ENCODE measurements around the gene LRRC57. TPM values are rescaled to one million over a fixed set of nuclear protein-coding genes. Genes with fewer than 3 reads are reported as not detected.

Gene LRRC57
- total and polyA plus RNA-seq, 2 donors = 9.6 to 13.8 TPM

DNA sequence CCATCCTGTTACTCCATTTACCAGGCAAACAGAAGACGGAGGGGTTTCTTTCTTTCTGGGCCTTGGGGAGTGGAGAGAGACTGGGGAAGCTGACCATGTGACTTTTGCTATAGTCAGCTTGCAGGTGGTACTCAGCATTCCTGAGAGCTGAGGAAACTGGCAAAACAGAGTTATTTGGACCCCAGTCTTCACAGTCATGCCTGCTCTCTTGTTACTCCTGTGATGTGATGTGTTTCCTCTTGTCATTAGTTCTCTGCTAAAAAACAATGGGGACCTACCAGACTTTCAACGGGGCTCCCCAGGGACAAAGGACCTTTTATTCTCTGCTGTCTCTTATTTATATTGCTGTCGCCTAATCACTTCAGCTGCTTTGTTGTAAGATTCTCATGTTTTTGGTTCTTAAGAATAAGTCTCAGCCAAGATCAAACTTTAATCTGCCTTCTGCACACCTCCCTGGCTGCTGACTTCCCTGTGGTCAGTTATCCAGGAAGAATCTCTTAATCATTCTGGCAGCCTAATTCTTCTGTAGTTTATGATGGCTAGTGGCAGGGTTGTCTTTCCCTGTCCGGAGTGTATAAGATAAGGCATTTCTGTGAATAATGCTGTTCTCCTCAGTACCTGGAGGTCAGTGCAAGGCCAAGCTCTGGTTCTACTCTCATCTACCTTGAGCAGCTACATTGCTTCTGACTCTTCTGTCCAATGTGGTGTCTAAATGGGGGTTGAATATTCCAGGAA, 35.6 kb upstream of the LRRC57 start:
- Histone ChIP-seq H3K27me3 (ENCODE audit: control insufficient read depth in 2 of 2, insufficient read depth in 1 of 2, low read length in 1 of 2) (no peaks in the 10 kb centered on the region), H3K9me3 (ENCODE audit: control insufficient read depth in 2 of 2, insufficient read depth in 1 of 2, low read length in 1 of 2) (no peaks in the 10 kb centered on the region), H3K4me1 (ENCODE audit: control insufficient read depth in 2 of 2, insufficient read depth in 2 of 2, low read length in 2 of 2) (peaks cover 5 to 26% of the 10 kb centered on the region in 2 donors), H3K36me3 (ENCODE audit: control insufficient read depth in 2 of 2, insufficient read depth in 2 of 2, low read length in 1 of 2) (no peaks in the 10 kb centered on the region), H3K4me3 (ENCODE audit: low read length in 2 of 2) (no peak overlapping the region), H3K27ac (ENCODE audit: low read depth in 1 of 2, low read length in 1 of 2) (no peak overlapping the region)
- DNase-seq (ENCODE audit: low read depth in 6 of 9, low spot score in 9 of 9) = no peak
- WGBS = 65% methylated on average over 4 of the region's 4 CpGs

DNA sequence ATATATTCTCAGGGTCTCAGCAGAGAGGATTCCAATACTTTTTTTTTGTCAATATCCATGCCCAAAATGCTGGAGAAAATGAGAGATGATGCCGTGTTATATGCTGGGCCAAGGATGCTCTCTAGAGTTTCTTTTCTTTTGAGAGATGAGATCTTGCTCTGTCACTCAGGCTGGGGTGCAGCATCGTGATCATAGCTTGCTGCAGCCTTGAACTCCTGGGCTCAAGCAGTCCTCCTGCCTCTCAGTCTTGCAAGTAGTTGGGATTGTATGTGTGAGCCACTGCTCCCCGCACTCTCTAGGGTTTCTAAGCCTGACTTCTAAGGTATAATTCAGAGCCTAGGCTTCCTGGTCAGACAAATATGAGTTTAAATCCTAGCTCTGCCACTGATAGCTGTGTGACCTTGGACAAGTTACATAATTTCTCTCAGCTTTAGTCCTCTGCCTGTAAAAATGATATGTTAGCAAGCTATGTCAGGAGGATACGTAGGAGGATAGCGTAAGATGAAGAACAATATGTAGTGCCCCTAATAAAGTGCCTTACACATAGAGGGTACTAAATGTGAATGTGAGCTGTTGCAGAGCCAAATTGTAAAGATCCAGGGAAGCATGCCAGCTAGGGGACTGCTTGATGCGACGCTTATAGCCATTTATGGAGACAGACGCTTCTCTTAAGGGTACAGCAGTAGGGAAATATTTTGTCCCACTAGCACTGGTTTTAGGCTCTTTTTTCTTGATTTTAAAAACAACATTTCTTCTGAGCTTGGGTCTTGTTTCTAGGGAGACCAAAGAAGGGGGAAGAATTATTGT, 34.2 kb upstream of the LRRC57 start:
- no peaks in the 10 kb centered on the region for H3K36me3 ChIP-seq (ENCODE audit: control insufficient read depth in 2 of 2, insufficient read depth in 2 of 2, low read length in 1 of 2)
- no peaks in the 10 kb centered on the region for H3K27me3 ChIP-seq (ENCODE audit: control insufficient read depth in 2 of 2, insufficient read depth in 1 of 2, low read length in 1 of 2)
- H3K9me3 ChIP-seq (ENCODE audit: control insufficient read depth in 2 of 2, insufficient read depth in 1 of 2, low read length in 1 of 2) = no peaks in the 10 kb centered on the region
- no peak overlapping the region for H3K27ac ChIP-seq (ENCODE audit: low read depth in 1 of 2, low read length in 1 of 2)
- no peak for DNase-seq (ENCODE audit: low read depth in 6 of 9, low spot score in 9 of 9)
- WGBS = 96% methylated on average over 8 of the region's 8 CpGs
- peaks cover 5 to 26% of the 10 kb centered on the region in 2 donors for H3K4me1 ChIP-seq (ENCODE audit: control insufficient read depth in 2 of 2, insufficient read depth in 2 of 2, low read length in 2 of 2)
- H3K4me3 ChIP-seq (ENCODE audit: low read length in 2 of 2) = no peak overlapping the region

DNA sequence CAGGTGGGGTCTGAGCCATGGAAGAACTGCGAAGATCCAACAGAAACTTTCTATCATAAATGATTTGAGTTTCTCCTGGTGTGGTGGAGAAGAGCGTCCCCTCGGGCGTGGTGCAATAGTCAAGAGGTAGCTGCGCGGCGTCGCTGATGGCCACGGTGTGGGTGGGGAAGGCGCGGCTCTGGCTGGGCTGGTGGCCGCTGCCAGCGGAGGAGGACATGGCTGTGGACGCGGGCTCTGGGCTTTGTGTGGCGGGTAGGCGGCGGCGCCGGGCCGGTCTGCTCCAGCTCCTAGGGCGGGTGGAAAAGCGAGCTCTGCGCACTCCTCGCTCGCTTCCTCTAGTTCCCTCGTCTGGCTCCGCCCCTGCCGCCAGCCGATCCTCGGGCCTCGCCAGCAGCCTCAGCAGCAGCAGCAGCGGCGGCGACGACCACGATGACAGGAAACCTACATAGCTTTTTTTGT, 32.7 kb upstream of the LRRC57 start:
- H3K27me3 ChIP-seq (ENCODE audit: control insufficient read depth in 2 of 2, insufficient read depth in 1 of 2, low read length in 1 of 2) = peaks cover 0 to 3% of the 10 kb centered on the region in 2 donors
- H3K9me3 ChIP-seq (ENCODE audit: control insufficient read depth in 2 of 2, insufficient read depth in 1 of 2, low read length in 1 of 2) = no peaks in the 10 kb centered on the region
- H3K27ac ChIP-seq (ENCODE audit: low read depth in 1 of 2, low read length in 1 of 2) = peak overlapping the region; percentile 69 to 92
- WGBS = 2% methylated on average over 37 of the region's 37 CpGs
- peaks cover 7 to 34% of the 10 kb centered on the region in 2 donors for H3K4me1 ChIP-seq (ENCODE audit: control insufficient read depth in 2 of 2, insufficient read depth in 2 of 2, low read length in 2 of 2)
- H3K36me3 ChIP-seq (ENCODE audit: control insufficient read depth in 2 of 2, insufficient read depth in 2 of 2, low read length in 1 of 2) = no peaks in the 10 kb centered on the region
- peak overlapping the region; percentile 58 to 67 for H3K4me3 ChIP-seq (ENCODE audit: low read length in 2 of 2)
- DNase-seq (ENCODE audit: low read depth in 6 of 9, low spot score in 9 of 9) = peak in 8 of 9 donors; percentile 63 to 91 (median 79)

DNA sequence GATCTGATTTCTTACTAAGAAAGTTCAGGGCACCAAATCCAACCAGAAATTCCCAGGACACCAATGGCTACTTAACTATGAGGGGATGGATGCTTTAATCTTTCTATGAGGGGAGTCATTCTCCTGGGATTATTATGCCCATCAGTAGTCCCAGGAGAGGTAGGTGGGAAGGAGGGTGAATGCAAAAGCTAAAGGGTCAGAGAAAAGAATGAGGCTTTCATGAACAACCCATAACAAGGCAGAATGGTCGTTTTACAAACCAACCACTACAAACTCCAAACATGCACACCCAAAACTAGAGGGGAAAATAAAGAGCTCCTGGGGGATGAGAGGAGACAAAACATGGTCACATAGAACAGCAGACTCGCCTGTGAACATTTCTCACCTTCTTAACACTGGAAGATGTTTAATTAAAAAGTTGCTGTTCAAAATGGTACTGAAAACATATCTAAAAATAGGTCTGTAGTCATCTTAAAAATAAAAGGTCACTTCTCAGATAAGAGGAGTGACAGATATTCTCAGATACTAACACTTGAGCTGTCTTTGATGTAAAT, 30.5 kb upstream of the LRRC57 start:
- Histone ChIP-seq H3K36me3 (ENCODE audit: control insufficient read depth in 2 of 2, insufficient read depth in 2 of 2, low read length in 1 of 2) (no peaks in the 10 kb centered on the region), H3K27me3 (ENCODE audit: control insufficient read depth in 2 of 2, insufficient read depth in 1 of 2, low read length in 1 of 2) (peaks cover 0 to 11% of the 10 kb centered on the region in 2 donors), H3K4me1 (ENCODE audit: control insufficient read depth in 2 of 2, insufficient read depth in 2 of 2, low read length in 2 of 2) (peaks cover 13 to 45% of the 10 kb centered on the region in 2 donors), H3K4me3 (ENCODE audit: low read length in 2 of 2) (no peak overlapping the region), H3K9me3 (ENCODE audit: control insufficient read depth in 2 of 2, insufficient read depth in 1 of 2, low read length in 1 of 2) (no peaks in the 10 kb centered on the region), H3K27ac (ENCODE audit: low read depth in 1 of 2, low read length in 1 of 2) (no peak overlapping the region)
- no peak for DNase-seq (ENCODE audit: low read depth in 6 of 9, low spot score in 9 of 9)
- WGBS = 95% methylated on average over 2 of the region's 2 CpGs

DNA sequence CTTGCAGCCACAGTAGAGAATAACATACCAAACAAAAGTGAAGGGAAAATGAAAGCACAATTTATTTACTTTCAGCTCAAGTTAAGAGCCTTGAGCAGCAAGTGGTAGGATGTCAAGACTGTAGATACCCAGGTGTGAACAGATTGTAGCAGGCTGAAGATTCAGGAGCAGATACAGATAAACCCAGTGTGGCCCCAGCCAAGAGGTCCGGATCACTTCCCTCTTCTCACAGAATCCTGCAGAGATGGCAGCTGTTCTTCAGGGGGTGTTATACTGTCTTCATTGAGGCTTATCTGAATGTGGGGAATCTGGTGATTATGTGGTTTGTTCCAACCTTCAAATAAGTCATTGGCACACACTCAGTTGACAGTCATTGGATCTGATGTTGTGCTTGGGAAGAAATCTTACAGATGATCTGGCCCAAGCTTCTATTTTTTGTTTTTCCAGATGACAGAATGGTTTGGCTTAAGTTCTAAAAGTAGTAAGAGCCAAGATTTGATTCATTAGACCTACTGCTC, 29.0 kb upstream of the LRRC57 start:
- DNase-seq (ENCODE audit: low read depth in 6 of 9, low spot score in 9 of 9) = peak in 2 of 9 donors; percentile 6 to 29

DNA sequence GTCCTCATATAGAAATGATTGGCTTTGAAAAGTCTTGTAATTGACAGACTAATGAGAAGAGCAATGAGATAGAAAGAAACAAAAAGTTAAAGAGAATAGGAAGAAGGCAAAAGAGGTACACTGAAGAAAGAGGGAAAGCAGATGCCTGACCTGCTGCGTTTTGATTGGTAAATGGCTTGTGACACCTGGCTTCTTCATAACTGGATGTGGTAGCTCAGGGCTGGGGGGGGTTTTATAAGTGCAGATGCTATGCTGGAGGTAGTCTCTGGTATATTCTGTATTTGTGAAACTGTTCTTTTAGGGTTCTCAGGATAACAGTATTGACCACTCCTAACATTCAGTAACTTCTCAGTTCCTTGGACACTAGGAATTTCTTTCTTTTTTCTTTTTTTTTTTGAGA, 28.2 kb upstream of the LRRC57 start:
- H3K36me3 ChIP-seq (ENCODE audit: control insufficient read depth in 2 of 2, insufficient read depth in 2 of 2, low read length in 1 of 2) = no peaks in the 10 kb centered on the region
- peak in 3 of 9 donors; percentile 7 to 37 (median 11) for DNase-seq (ENCODE audit: low read depth in 6 of 9, low spot score in 9 of 9)

More for the DNA sequence above, 29.0 kb upstream of the LRRC57 start:
- Histone ChIP-seq H3K9me3 (ENCODE audit: control insufficient read depth in 2 of 2, insufficient read depth in 1 of 2, low read length in 1 of 2) (no peaks in the 10 kb centered on the region), H3K36me3 (ENCODE audit: control insufficient read depth in 2 of 2, insufficient read depth in 2 of 2, low read length in 1 of 2) (no peaks in the 10 kb centered on the region), H3K27ac (ENCODE audit: low read depth in 1 of 2, low read length in 1 of 2) (peak overlapping the region in 1 of 2 donors; percentile 59), H3K4me1 (ENCODE audit: control insufficient read depth in 2 of 2, insufficient read depth in 2 of 2, low read length in 2 of 2) (peaks cover 13 to 37% of the 10 kb centered on the region in 2 donors), H3K27me3 (ENCODE audit: control insufficient read depth in 2 of 2, insufficient read depth in 1 of 2, low read length in 1 of 2) (peaks cover 0 to 11% of the 10 kb centered on the region in 2 donors), H3K4me3 (ENCODE audit: low read length in 2 of 2) (no peak overlapping the region)
- 20% methylated on average over 1 of the region's 1 CpG for WGBS

DNA sequence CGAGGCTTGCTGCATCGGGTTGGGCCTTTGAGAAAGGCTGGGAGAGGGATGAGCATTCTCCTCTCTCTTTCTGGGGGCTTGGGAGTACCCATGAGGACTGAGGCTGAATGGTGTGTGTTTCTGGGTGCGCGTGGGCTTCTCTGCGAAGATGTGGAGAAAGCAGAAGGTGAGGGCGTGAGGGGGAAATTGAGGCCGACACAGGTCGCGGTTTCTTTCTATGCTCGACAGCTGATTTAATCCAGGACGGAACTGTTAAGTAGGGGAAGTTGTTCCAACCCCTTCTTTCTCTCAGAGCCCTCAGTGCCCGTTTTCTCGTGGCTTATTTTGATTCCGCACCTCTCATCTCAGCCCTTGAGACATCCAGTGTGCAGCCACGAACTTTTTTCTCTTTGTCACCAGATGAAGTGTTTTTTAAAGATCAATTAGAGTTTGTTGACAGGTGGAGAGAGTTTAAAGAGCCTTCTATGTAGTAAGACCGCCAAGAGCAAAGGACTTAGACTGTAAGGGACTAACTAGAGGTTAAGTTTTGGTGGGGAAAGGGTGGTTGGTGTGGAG, 27.5 kb upstream of the LRRC57 start:
- peaks cover 0 to 11% of the 10 kb centered on the region in 2 donors for H3K27me3 ChIP-seq (ENCODE audit: control insufficient read depth in 2 of 2, insufficient read depth in 1 of 2, low read length in 1 of 2)
- H3K27ac ChIP-seq (ENCODE audit: low read depth in 1 of 2, low read length in 1 of 2) = peak overlapping the region in 1 of 2 donors; percentile 69
- no peaks in the 10 kb centered on the region for H3K9me3 ChIP-seq (ENCODE audit: control insufficient read depth in 2 of 2, insufficient read depth in 1 of 2, low read length in 1 of 2)
- H3K4me3 ChIP-seq (ENCODE audit: low read length in 2 of 2) = peak overlapping the region; percentile 56 to 65
- peaks cover 8 to 26% of the 10 kb centered on the region in 2 donors for H3K4me1 ChIP-seq (ENCODE audit: control insufficient read depth in 2 of 2, insufficient read depth in 2 of 2, low read length in 2 of 2)
- H3K36me3 ChIP-seq (ENCODE audit: control insufficient read depth in 2 of 2, insufficient read depth in 2 of 2, low read length in 1 of 2) = no peaks in the 10 kb centered on the region
- WGBS = 5% methylated on average over 16 of the region's 16 CpGs
- DNase-seq (ENCODE audit: low read depth in 6 of 9, low spot score in 9 of 9) = peak in 2 of 9 donors; percentile 20 to 31

More for the DNA sequence above, 28.2 kb upstream of the LRRC57 start:
- peaks cover 0 to 11% of the 10 kb centered on the region in 2 donors for H3K27me3 ChIP-seq (ENCODE audit: control insufficient read depth in 2 of 2, insufficient read depth in 1 of 2, low read length in 1 of 2)
- peaks cover 10 to 32% of the 10 kb centered on the region in 2 donors for H3K4me1 ChIP-seq (ENCODE audit: control insufficient read depth in 2 of 2, insufficient read depth in 2 of 2, low read length in 2 of 2)
- no peaks in the 10 kb centered on the region for H3K9me3 ChIP-seq (ENCODE audit: control insufficient read depth in 2 of 2, insufficient read depth in 1 of 2, low read length in 1 of 2)
- H3K27ac ChIP-seq (ENCODE audit: low read depth in 1 of 2, low read length in 1 of 2) = no peak overlapping the region
- H3K4me3 ChIP-seq (ENCODE audit: low read length in 2 of 2) = no peak overlapping the region
- WGBS = 71% methylated on average over 1 of the region's 1 CpG

DNA sequence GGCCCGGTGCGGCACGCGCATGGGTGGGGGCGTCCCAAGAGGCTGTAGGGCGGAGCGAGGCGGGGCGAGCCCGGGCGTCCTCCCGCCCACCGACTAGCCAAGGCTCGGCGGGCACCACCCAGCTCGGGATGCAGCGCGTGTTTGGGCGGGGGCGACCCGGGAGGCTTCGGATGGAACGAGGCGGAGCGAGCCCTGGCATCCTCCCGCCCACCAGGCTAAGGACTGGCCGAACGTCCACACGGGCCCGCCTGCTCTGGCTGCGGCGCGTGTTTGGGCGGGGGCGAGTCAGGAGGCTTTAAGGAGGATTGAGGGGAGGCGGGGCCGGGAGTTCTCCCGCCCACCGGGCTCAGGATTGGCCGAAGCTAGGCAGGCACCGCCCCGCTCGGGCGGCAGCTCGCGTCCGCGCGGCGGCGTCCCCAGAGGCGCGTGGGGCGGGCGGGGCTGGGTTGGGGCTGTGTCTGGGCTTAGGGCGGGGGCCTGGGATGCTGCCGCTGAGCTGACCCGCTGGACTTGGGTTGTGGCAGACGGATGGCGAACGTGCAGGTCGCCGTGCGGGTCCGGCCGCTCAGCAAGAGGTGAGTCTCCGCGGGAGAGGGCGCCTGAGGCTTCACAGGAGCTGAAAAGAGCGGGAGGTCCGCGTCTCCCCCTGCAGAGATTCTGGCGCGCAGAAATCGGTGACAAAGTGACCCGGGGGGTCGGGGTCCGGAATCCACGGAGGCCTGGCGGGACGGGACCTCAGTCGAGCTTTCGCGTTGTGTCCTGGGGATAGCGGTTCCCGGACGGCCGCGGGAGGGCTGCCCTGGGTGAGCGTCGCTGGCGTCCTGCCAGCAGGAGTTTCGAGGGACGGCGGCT, 26.8 kb upstream of the LRRC57 start, which contains the start of gene STARD9:
Gene STARD9, plus strand, starts transcription at position 419 of the 852 bp plus-strand sequence. Its CDS starts 110 bp downstream, at position 529.
- Histone ChIP-seq H3K36me3 (ENCODE audit: control insufficient read depth in 2 of 2, insufficient read depth in 2 of 2, low read length in 1 of 2) (no peaks in the 10 kb centered on the region), H3K27ac (ENCODE audit: low read depth in 1 of 2, low read length in 1 of 2) (peak within 1 kb of the TSS in 1 of 2 donors; percentile 69), H3K4me1 (ENCODE audit: control insufficient read depth in 2 of 2, insufficient read depth in 2 of 2, low read length in 2 of 2) (peaks cover 8 to 22% of the 10 kb centered on the region in 2 donors), H3K9me3 (ENCODE audit: control insufficient read depth in 2 of 2, insufficient read depth in 1 of 2, low read length in 1 of 2) (no peaks in the 10 kb centered on the region), H3K27me3 (ENCODE audit: control insufficient read depth in 2 of 2, insufficient read depth in 1 of 2, low read length in 1 of 2) (peaks cover 0 to 11% of the 10 kb centered on the region in 2 donors), H3K4me3 (ENCODE audit: low read length in 2 of 2) (peak within 1 kb of the TSS; percentile 56 to 65)
- peak; percentile 79 to 97 (median 93) for DNase-seq (ENCODE audit: low read depth in 6 of 9, low spot score in 9 of 9)
- under 1% methylated on average over 95 of the region's 95 CpGs for WGBS

Measured in thymus (tissue), 11 donors.